Right renal pelvis (tissue), 4 donors: ENCODE measurements around the gene ZWILCH. TPM values are rescaled to one million over a fixed set of nuclear protein-coding genes. Genes with fewer than 3 reads are reported as not detected.
"Not testable (repeated sequence)": the region's sequence is repeated elsewhere in the genome, so short reads cannot be mapped to it uniquely, and the experiment has no call there.

Experiments
- DNase-seq, 4 donors: peaks; one replicate each; pipeline ENCODE4 v3.0.0-alpha.2; 2013; ENCODE audit warnings: low read depth in 4 of 4, low spot score in 3 of 4, missing footprints in 1 of 4
- polyA plus RNA-seq, 4 donors: library from polyadenylated mRNA; unstranded; fragments of 120-200 nt; gene quantifications; one replicate each; pipeline ENCODE4 v1.2.1, GENCODE V29; 2013; ENCODE audit not compliant: insufficient read length in 4 of 4

The ZWILCH gene
- polyA plus RNA-seq, 4 donors = 22.9 to 28.1 (median 25.7) TPM

DNA sequence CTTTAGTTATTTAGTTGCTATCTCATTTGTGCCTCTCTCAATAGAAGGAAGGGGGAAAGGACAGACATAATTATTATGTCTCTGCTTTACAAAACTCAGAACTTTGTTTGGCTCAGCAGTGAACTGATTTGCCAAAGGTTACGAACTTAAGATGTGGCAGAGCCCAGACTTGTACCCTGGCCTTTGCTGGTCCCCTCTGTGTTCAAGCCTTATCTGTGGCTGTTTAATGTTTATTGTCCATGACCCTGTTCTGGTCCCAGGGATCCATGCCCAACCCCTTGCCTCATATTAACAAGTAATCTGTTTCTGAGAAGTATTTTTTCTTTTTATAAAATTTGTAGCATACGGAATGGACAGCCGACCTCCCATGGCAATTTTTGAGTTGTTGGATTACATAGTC is 18.2 kb upstream of the ZWILCH start:
- DNase-seq = no peak

DNA sequence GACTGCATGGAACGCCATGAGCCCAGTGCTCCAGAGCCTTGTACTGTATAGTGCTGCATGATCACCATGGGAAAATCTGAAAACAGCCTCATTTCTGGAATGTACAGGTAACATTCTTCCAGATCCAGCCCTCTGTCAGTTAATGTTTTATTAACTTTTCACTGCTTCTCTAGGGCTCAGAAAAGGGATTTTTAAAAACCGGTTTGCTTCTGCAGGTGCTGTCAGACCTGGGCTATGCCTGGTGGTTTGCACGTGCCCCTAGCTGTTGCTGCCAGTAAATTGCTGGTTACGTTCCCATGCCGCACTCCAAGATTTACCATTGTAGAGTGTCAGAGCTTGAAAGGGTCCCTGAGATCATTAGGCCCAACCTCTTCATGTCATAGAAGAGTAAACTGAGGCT is 16.6 kb upstream of the ZWILCH start:
- no peak for DNase-seq

DNA sequence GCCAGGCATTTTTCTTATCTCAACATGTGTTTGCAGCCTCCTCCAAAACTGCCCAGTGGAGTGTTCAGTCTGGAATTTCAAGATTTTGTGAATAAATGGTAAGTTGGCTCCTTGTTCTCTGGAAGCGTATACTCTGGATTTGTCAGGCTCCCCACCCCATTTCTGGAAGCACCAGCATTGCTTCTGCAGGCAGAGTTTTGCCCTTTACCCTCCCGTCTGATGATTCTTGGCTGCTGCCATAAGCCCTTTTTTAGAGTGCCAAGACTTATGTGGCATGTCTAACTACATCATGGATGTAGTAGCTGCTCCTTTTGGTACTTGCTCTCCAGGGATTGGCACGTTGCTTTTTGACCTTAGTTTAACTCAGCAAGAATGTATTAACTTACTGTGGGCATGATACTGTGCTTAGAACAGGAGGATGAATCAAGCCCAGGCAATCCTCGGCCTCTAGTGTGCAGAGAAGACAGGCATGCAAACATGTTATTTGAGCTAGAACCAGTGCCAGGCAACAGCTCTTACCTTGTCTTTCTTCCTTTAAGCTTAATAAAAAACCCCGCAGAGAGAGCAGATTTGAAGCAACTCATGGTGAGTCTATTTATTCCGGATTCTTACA is 15.8 kb upstream of the ZWILCH start:
- no peak for DNase-seq

DNA sequence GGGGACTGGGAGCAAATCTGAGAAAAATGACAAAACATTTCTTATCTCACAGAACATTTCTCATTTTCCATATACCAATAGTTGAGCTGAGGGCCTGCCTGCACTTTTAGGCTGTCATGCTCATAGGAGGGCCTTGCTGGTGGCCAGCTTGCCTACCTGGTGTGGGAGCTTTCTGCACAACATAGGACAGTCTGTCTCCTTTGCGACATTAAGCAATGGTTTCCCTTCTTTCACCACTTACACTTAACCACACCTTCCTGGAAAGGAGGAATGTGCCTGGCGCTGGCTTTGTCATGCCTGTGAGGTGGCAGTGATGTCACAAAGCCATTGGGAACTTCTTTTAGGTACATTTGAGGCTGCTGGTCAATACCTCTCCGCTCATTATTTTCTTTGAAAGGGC is 13.3 kb upstream of the ZWILCH start:
- DNase-seq = no peak

DNA sequence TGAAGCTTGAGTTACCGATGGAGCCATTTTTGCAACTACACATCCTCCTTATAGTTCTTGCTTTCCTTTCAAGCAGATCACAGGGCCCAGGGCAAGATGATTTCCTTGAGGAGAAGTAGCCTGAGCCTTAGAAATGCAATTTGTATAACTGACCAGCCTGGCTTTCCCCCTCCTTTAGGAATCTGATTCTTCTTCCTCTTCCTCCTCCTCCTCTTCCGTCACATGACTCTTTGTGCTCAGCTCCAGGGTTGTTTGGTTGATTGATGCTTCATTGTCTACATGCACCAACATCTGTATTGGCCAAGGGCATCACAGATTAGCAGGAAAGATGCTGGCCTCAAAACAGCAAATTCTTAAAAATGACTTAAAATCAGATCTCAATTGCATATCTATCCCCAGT is 10.9 kb upstream of the ZWILCH start:
- no peak for DNase-seq

DNA sequence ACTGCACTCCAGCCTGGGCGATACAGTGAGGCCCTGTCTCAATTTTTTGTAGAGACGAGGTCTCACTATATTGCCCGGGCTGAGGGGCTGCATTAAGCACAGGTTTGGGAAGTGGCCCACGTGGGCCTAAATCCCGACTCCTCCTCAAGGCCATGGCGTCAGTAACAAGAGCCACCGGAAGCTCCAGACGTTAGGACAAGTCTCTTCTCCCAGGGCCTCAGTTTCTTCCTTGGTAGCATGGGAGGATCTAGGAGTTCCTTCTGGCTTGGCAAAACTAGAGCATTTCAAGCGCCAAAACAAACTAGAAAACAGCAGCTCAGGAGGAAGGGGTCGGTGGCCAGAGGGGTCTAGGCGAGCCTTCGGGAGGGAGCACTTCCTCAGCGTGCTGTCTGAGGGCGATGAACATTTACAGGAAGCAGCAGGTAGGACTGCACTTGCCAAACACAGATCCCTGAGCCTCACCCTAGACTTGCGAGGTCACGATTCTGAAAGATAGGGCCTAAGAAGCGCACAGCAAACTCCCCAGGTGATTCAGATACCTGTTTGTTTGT is 8.1 kb upstream of the ZWILCH start:
- DNase-seq = no peak

DNA sequence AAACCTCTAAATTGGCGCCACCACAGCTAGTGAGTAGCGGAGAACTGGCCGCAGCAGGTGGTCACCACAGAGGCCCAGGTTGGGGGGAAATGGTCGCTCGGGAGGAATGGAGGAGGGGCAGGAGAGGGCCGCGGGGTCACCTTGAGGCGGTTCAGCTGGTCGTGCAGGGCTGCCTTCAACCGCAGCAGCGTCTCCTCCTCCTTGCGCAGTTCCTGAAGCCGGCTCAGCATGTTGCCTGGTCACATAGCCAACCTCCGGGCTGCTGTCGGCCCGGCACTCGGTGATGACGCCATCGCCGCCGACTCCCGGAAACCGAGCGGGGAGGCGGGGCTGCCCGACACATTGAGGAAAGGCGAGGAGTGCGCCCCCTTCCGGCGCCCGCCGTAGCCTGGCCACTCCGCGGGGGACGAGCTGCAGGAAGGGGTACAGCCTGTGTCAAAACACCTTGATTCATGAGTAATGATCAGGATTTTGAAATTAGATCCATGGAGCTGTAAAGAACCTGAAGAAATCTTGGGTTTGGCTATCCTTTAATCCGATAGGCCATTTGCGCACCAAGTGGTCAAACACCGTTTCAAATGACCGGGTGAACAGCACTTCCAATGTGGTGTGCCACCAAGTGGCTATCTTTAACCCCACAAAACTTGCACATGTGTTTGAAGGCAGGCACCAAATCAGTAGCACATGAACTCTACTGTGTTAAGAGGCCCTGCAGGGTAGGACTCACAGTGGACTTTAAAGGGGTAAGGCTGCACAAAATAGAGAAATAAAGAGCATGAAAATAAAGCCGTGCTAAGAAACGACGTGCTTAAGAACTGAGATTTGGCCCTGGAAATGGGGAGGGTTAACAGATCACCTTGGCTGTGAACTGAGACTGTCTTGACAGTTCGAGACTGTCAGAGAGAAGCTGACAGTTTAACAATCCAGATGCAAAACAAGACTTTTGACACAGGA is 7.3 kb upstream of the ZWILCH start, which contains the start of gene SNAPC5:
TSS of gene SNAPC5 (minus strand) at position 261 of the 954 bp plus-strand sequence. CDS start at position 230, 31 bp downstream.
- peak; percentile 86 to 92 (median 88) for DNase-seq

DNA sequence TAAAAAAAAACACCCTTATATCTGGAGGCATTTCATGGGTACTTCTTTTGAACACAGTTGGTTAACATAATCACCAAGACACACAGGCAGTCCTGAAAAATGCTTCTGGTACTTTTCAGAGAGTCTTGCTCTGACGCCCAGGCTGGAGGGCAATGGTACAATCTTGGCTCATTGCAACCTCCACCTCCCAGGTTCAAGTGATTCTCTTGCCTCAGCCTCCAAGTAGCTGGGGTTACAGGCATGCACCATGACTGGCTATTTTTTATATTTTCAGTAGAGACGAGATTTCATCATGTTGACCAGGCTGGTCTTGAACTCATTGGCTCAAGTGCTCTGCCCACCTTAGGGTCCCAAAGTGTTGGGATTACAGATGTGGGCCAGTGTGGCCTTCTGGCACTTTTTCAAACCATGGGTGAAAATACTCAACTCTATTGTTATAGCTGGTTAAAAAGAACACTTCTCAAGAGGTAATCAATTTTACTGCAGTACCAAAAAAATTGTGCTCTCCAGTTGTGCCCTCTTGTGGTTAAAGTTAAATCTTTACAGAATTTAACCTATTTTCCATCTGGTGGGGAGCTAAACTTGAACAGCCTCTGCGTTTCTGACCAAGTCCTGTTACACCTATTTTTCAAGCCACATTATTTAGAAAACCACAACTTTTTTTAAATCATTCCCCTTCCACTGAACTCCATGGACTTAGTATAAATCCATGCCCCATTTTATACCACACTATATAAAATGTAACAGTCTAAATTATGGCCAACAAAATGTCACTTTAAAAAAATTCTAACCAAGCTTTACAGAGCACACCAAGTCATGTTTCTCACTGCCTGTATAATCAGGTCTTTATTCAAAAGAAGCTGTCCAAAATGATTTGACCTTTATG is 6.4 kb upstream of the ZWILCH start:
- no peak for DNase-seq

DNA sequence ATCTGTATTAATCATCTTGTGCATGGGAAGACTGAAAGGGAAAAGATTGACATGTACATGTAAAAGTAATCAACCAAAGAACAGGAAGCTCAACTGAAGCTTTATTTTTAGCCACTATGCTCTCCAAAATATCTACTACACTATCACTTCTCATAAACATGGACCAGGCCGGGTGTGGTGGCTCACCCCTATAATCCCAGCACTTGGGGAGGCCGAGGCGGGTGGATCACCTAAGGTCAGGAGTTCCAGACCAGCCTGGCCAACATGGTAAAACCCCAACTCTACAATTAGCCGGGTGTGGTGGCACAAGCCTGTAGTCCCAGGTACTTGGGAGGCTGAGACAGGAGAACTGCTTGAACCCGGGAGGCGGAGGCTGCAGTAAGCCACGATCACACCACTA is 4.8 kb upstream of the ZWILCH start:
- DNase-seq = not testable (repeated sequence)

DNA sequence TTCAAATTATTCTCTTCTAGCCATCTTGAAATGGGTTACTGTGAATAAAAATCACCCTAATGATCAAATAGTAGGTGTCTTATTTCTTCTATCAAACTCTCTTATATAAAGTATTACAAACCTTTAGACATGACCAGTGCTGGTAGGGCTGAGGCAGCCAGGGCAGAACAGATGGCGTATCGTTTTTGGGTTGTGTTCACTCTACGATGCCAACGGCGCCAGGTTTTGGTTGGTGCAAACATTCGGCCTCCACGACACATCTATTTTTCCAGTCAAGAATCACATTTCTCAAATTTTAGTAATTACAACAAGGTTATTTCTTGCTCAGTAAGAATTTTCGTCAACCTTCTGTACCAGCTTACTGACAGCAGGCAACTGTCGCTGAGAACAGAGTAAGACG is 2.6 kb upstream of the ZWILCH start:
- no peak for DNase-seq

DNA sequence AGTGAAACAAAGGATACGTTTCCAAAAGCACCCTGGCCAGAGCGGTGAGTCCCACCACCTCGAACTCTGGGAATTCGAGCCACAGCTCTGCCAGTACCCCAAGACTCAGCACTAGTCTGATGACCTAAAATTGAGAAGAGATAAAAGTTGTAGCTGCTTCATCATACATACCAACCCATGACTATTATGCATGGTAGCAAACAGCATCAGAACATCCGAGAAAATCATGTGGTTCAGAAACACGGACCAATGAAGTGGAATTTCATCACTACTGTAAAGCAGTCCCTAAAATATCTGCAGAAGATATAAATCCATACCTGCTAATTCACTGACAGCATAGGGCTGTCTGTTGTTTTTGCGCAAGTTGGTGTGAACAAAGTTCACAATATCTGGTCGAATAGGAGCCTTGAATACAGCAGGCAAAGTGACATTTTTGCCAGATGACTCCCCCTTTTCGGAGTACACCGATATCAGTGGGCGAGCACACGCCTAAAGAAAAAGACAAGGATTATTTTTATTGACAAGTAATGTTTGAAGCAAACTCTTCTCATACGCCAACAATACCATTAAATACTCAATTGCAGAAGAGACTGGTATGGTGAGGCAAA is 2.0 kb upstream of the ZWILCH start:
- DNase-seq = not testable (repeated sequence)

DNA sequence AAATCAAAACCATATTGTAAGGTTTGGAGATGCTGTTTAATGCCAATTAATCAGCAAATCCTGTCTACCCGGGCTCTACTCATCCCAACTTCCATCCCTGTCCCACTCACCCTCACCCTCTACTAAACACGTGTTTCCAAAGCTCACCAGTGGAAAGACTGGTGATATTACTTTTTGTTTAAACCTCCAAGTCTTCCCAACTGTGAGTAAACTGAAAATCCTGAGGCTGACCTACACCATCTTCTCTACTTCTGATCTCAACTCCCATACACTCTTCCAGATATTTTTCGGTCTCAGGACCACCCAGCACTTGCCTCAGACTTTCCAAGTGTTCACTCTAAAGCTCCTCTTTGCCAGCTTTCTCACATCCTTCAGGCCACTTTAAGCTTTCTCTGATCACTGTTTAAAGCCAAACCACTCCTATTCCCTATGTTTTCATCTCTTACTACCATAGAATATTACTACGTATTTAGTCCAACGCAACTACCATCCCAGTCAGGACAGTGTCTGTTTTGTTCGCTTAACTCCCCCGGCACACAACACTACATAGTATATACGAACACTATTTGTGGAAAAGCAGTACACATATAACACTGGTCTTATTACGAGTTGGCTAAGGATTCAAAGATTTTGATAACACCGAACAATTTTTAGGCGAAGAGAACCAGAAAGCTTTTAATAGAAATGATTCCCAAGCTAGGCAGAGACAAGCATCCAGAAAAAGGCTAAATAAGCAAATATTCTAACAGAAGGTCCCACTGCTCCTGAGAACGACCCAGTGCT is 1.2 kb upstream of the ZWILCH start:
- DNase-seq = no peak

DNA sequence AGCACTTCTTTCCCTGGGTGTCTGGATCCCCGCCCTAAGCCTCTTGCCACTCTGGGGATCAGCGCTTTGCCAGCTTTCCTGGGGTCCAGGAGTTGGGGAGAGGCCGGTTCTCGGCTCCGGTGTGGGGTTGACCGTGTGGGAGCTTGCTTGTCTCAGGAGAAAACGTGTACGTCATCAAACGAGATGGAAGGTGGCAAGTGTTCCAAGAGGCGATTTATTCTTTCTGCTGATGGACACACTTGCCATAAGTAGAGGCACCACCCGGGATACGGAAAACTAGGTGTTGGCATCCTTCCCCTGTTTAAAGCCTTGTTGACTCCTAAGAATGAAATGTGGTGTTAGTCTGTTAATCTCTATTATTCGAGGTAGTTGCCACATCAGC is 295 bp downstream of the ZWILCH start:
- no peak for DNase-seq

DNA sequence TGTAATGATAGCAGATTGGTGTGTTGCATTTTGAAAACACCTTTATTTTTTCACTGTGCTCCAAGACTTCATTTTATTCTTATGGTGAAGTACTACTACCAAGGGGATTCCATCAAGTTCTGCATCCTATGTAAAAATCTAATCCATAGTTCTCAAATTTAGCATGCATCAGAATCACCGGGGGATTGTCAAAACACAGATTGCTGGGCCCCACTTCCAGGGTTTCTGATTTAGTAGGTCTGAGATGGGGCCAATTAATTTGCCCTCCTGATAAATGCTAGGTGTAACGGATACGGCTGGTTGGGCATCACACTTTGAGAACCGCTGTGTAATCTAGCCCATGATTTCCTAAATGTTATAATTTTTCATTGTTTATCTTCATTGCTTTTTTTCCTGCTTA is 692 bp downstream of the ZWILCH start:
- no peak for DNase-seq

DNA sequence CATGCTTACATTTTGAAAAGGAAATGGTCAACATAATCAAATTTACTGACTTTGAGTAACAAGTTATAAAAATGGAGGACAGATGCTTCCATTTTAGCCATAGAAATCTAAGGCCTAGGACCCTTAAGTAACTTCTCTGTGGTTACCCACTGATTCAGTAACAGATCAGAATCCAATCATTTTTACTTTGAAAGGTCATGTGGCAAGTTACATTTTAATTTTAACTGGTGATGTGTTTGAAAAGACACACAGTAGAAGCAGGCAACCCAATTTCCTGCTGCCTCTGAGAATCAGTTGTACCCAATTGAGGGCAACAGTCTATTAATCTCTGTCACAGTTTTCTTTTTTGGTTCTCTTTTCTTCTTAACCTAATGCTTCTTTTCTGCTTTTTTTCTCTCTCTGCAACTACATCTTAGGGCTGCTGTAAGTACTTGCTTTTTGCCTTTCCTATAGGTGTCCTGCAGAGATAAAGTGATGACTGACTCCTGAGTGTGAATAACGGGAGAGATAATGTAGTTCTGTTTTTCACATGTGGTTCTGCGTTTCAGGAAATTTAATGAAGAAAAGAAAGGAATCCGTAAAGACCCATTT is 3.3 kb downstream of the ZWILCH start:
- DNase-seq = no peak

DNA sequence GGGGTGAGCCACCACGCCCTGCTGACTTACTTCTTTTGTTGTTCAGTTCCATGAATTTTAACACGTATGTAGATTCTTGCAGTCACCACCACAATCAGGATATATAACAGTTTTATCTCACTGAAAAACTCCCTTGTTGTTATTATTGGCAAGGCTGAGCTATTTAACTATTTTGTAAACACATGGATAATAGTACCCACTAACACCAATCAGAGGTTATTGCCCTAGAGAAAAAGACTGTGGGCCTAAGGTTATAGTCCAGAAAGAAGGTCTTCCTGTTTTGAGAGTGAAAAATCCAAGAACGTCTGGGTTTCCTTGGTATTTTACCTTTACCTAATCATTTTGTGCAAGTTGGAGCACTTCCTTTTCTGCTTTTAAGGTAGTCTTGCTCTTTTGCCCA is 9.5 kb downstream of the ZWILCH start:
- DNase-seq = no peak

DNA sequence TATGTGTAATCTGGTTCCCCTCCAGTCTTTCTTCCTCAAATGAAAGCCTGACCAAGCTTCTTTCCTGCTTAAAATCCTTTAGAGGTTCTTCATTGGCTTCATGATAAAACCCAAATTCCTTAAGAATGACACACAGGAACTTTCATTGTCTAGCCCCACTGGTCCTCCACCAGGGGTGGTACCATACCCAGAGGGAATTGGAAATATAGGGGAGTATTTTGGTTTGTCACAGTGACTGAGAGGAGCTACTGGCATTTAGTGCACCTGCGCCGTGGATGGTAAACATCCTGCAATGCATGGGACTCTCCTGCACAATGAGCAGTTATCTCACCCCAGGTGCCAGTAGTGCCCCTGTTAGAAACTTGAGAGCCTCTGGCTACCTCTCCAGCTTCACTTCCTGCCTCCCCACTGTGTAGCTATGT is 10.8 kb downstream of the ZWILCH start:
- no peak for DNase-seq

DNA sequence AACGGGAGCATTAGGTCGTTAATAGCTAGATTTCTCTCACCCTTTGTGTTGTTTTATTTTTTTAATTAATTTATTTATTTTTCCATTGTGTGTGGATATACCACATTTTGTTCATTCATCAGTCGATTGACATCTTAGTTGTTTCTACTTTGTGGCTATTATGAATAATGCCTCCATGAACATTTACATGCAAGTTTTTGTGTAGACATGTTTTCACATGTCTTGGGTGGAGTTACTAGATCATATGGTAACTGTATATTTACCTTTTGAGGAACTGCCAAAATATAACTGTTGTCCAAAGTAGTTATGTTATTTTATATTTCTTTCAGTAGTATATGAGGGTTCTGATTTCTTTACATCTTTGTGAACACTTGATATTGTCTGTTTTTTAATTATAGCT is 18.8 kb downstream of the ZWILCH start:
- DNase-seq = no peak

DNA sequence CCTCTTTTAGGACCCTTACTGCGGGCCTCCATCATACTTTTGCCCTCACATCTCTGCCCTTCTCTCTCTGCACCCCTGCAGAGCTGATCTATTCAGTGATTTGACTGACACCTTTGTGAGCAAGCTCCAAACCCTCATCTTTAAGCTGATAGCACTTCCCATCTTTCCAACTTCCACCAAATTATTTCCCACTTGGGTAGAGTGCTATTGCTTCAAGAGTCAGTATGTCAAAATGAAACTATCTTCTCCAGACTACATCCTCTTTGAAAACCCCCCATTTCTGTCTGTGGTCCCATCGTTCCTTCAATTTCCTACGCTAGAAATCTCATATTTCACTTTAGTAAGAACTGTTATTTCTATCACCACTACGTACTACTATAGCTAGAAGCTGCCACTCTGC is 19.7 kb downstream of the ZWILCH start:
- DNase-seq = no peak
